ENCODE data around the gene ST7L.

DNA sequence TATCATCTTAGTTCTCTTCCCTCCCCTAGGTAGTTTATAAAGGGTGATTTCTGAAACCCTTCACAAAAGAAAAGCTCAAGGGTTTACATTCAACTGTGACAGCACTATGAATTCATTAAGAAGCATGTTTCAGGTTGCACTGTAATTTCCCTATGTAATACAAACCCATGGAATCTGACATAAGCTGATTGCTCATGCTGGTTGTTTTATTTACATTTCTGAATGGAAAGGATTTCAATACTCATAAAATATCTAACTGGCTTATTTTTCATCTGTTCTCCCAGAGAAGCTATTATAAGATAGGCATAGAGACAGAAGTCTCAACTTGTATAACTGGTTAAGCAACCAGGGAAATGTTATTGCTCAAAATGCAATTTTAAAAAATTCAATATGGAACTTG, 89.6 kb downstream of the ST7L start:
- TF ChIP-seq POLR2A (IDR thresholded peaks at IDR 0.05) (no peak), CTCF (IDR thresholded peaks at IDR 0.05) (no peak)

Measured in upper lobe of left lung (tissue), 4 donors.